HL-60 (cell line): Measurements from ENCODE around the gene ASCC1.

Source experiments
- GABPA ChIP-seq: IDR thresholded peaks from 2 replicates; pipeline ENCODE4 v1.6.1; 2012; ENCODE audit warnings: low read depth
- POLR2AphosphoS5 ChIP-seq: IDR thresholded peaks from 2 replicates; pipeline ENCODE4 v1.6.1; 2012; ENCODE audit warnings: low read depth
- TF ChIP-seq, protein P1 (sequence below): IDR thresholded peaks from one replicate; pipeline ENCODE4 v1.5.1; 2011; ENCODE audit warnings: low read length, control low read depth, inconsistent platforms; ENCODE audit not compliant: insufficient read depth
- TF ChIP-seq, protein P2 (sequence below): IDR thresholded peaks from 2 replicates; pipeline ENCODE4 v1.6.1; 2012; ENCODE audit warnings: low read depth; ENCODE audit not compliant: insufficient replicate concordance

GRCh38 chr10:72121389-72121788, 94.7 kb downstream of the ASCC1 start:
- TF ChIP-seq, protein P1, sequence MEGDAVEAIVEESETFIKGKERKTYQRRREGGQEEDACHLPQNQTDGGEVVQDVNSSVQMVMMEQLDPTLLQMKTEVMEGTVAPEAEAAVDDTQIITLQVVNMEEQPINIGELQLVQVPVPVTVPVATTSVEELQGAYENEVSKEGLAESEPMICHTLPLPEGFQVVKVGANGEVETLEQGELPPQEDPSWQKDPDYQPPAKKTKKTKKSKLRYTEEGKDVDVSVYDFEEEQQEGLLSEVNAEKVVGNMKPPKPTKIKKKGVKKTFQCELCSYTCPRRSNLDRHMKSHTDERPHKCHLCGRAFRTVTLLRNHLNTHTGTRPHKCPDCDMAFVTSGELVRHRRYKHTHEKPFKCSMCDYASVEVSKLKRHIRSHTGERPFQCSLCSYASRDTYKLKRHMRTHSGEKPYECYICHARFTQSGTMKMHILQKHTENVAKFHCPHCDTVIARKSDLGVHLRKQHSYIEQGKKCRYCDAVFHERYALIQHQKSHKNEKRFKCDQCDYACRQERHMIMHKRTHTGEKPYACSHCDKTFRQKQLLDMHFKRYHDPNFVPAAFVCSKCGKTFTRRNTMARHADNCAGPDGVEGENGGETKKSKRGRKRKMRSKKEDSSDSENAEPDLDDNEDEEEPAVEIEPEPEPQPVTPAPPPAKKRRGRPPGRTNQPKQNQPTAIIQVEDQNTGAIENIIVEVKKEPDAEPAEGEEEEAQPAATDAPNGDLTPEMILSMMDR = no peak
- TF ChIP-seq, protein P2, sequence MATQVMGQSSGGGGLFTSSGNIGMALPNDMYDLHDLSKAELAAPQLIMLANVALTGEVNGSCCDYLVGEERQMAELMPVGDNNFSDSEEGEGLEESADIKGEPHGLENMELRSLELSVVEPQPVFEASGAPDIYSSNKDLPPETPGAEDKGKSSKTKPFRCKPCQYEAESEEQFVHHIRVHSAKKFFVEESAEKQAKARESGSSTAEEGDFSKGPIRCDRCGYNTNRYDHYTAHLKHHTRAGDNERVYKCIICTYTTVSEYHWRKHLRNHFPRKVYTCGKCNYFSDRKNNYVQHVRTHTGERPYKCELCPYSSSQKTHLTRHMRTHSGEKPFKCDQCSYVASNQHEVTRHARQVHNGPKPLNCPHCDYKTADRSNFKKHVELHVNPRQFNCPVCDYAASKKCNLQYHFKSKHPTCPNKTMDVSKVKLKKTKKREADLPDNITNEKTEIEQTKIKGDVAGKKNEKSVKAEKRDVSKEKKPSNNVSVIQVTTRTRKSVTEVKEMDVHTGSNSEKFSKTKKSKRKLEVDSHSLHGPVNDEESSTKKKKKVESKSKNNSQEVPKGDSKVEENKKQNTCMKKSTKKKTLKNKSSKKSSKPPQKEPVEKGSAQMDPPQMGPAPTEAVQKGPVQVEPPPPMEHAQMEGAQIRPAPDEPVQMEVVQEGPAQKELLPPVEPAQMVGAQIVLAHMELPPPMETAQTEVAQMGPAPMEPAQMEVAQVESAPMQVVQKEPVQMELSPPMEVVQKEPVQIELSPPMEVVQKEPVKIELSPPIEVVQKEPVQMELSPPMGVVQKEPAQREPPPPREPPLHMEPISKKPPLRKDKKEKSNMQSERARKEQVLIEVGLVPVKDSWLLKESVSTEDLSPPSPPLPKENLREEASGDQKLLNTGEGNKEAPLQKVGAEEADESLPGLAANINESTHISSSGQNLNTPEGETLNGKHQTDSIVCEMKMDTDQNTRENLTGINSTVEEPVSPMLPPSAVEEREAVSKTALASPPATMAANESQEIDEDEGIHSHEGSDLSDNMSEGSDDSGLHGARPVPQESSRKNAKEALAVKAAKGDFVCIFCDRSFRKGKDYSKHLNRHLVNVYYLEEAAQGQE = no peak
- no peak for TF ChIP-seq POLR2AphosphoS5
- no peak for TF ChIP-seq GABPA
